GM23338 (cell line): ENCODE data around the gene CDAN1. TPM values are rescaled to one million over a fixed set of nuclear protein-coding genes. Genes with fewer than 3 reads are reported as not detected.

ENCODE experiments used
- ATAC-seq: fragments of 200-7000 bp; cut with Tn5 transposase; 3 replicates; pipeline ENCODE4 v1.9.1; 2020
- DNase-seq: peaks from one replicate; pipeline ENCODE4 v3.0.0-alpha.2; 2015; ENCODE audit warnings: low spot score
- H2AFZ ChIP-seq: fragments of 200-600 bp; sonication (generic); 2 replicates; pipeline ENCODE4 v1.8.0; 2016; ENCODE audit warnings: antibody characterized with exemption, mild to moderate bottlenecking, moderate library complexity
- H3F3A ChIP-seq: fragments of 200-600 bp; sonication (generic); replicated peaks from 2 replicates; pipeline ENCODE4 v1.8.0; 2017; ENCODE audit warnings: antibody characterized with exemption, mixed run types, low read depth
- H3K27ac ChIP-seq: fragments of 200-600 bp; sonication (generic); 2 replicates; pipeline ENCODE4 v1.6.1; 2016; ENCODE audit warnings: low read depth
- H3K27me3 ChIP-seq: fragments of 200-600 bp; sonication (generic); 2 replicates; pipeline ENCODE4 v1.8.0; 2016; ENCODE audit warnings: mild to moderate bottlenecking, mixed run types, moderate library complexity; ENCODE audit not compliant: insufficient read depth
- H3K36me3 ChIP-seq: fragments of 200-600 bp; sonication (generic); 2 replicates; pipeline ENCODE4 v1.8.0; 2016; ENCODE audit warnings: mild to moderate bottlenecking; ENCODE audit not compliant: insufficient read depth
- H3K4me1 ChIP-seq: fragments of 200-600 bp; sonication (generic); 2 replicates; pipeline ENCODE4 v1.8.0; 2016; ENCODE audit warnings: mild to moderate bottlenecking, moderate library complexity; ENCODE audit not compliant: insufficient read depth
- H3K4me2 ChIP-seq: fragments of 200-600 bp; sonication (generic); 2 replicates; pipeline ENCODE4 v1.7.1; 2017; ENCODE audit warnings: mixed run types
- H3K4me3 ChIP-seq: fragments of 200-600 bp; sonication (generic); 2 replicates; pipeline ENCODE4 v1.6.1; 2016; ENCODE audit warnings: mixed run types
- H3K79me2 ChIP-seq: fragments of 200-600 bp; sonication (generic); replicated peaks from 2 replicates; pipeline ENCODE4 v1.8.0; 2017; ENCODE audit warnings: mild to moderate bottlenecking; ENCODE audit not compliant: insufficient read depth
- H3K9me2 ChIP-seq: fragments of 200-600 bp; sonication (generic); 2 replicates; pipeline ENCODE4 v1.8.0; 2017; ENCODE audit not compliant: insufficient read depth
- H4K20me1 ChIP-seq: fragments of 200-600 bp; sonication (generic); replicated peaks from 2 replicates; pipeline ENCODE4 v1.8.0; 2017; ENCODE audit warnings: mild to moderate bottlenecking; ENCODE audit not compliant: insufficient read depth
- H3K27ac Mint-ChIP-seq: 2 replicates; pipeline ENCODE4 v1.8.0; 2020; ENCODE audit warnings: inconsistent platforms, mild to moderate bottlenecking, moderate library complexity, mixed read lengths
- H3K27me3 Mint-ChIP-seq: 3 replicates; pipeline ENCODE4 v1.8.0; 2022; ENCODE audit warnings: low read depth, mild to moderate bottlenecking, moderate library complexity, mixed read lengths, inconsistent platforms; ENCODE audit not compliant: insufficient read depth, poor library complexity
- H3K36me3 Mint-ChIP-seq: 3 replicates; pipeline ENCODE4 v1.8.0; 2021; ENCODE audit warnings: low read depth, mild to moderate bottlenecking, inconsistent platforms, moderate library complexity, mixed read lengths
- H3K4me1 Mint-ChIP-seq: 3 replicates; pipeline ENCODE4 v1.8.0; 2020; ENCODE audit warnings: mild to moderate bottlenecking, inconsistent platforms, mixed read lengths
- H3K4me3 Mint-ChIP-seq: 3 replicates; pipeline ENCODE4 v1.8.0; 2021; ENCODE audit warnings: moderate library complexity, mild to moderate bottlenecking, inconsistent platforms, mixed read lengths
- H3K9me3 Mint-ChIP-seq: 3 replicates; pipeline ENCODE4 v1.8.0; 2020; ENCODE audit warnings: moderate library complexity, mild to moderate bottlenecking, inconsistent platforms, mixed read lengths
- CREB1 ChIP-seq: fragments of 250-450 bp; sonication (Bioruptor Pico); IDR thresholded peaks from 2 replicates; pipeline ENCODE4 v1.5.0; 2020; ENCODE audit warnings: low read depth, mild to moderate bottlenecking, moderate library complexity
- CTCF ChIP-seq, 2 experiments: fragments of 200-600 bp in 1 of 2; sonication (generic) in 1 of 2; conservative IDR thresholded peaks; 2 replicates each; pipeline versions ENCODE4 v1.5.1 to v1.6.1; 2016 to 2017; ENCODE audit warnings: antibody characterized with exemption in 2 of 2, low read depth in 2 of 2, mild to moderate bottlenecking in 2 of 2, moderate library complexity in 1 of 2
- ETS1 ChIP-seq: IDR thresholded peaks from 2 replicates; pipeline ENCODE4 v1.6.1; 2016; ENCODE audit warnings: antibody characterized with exemption
- EZH2 ChIP-seq: fragments of 200-600 bp; sonication (generic); IDR thresholded peaks from one replicate; pipeline ENCODE4 v1.8.0; 2017; ENCODE audit warnings: antibody characterized with exemption, mild to moderate bottlenecking, low read depth; ENCODE audit not compliant: unreplicated experiment
- EZH2phosphoT487 ChIP-seq: fragments of 200-600 bp; sonication (generic); IDR thresholded peaks from one replicate; pipeline ENCODE4 v1.8.1; 2018; ENCODE audit warnings: antibody characterized with exemption; ENCODE audit not compliant: unreplicated experiment
- JUNB ChIP-seq: IDR thresholded peaks from one replicate; pipeline ENCODE4 v1.6.1; 2016; ENCODE audit warnings: antibody characterized with exemption; ENCODE audit not compliant: unreplicated experiment
- NANOG ChIP-seq: IDR thresholded peaks from 2 replicates; pipeline ENCODE4 v1.6.1; 2016; ENCODE audit warnings: antibody characterized with exemption, borderline replicate concordance
- POLR2AphosphoS5 ChIP-seq: IDR thresholded peaks from 2 replicates; pipeline ENCODE4 v1.6.1; 2016; ENCODE audit warnings: antibody characterized with exemption, low read depth
- REST ChIP-seq: IDR thresholded peaks from one replicate; pipeline ENCODE4 v1.6.1; 2018; ENCODE audit warnings: antibody characterized with exemption; ENCODE audit not compliant: unreplicated experiment
- STAT1 ChIP-seq: IDR thresholded peaks from one replicate; pipeline ENCODE4 v1.6.1; 2016; ENCODE audit warnings: antibody characterized with exemption; ENCODE audit not compliant: unreplicated experiment
- ZNF114 ChIP-seq: fragments of 250-450 bp; sonication (Bioruptor Pico); IDR thresholded peaks from 2 replicates; pipeline ENCODE4 v1.5.0; 2020; ENCODE audit warnings: mild to moderate bottlenecking, moderate library complexity
- ZNF331 ChIP-seq: fragments of 250-450 bp; sonication (Bioruptor Pico); IDR thresholded peaks from 2 replicates; pipeline ENCODE4 v1.5.0; 2020; ENCODE audit warnings: low read depth, mild to moderate bottlenecking, moderate library complexity
- ZNF462 ChIP-seq: fragments of 250-450 bp; sonication (Bioruptor Pico); IDR thresholded peaks from 2 replicates; pipeline ENCODE4 v1.5.0; 2020; ENCODE audit warnings: mild to moderate bottlenecking, moderate library complexity
- polyA plus RNA-seq: library from polyadenylated mRNA; unstranded; fragments of >200 nt; fragmentation: Nextera tagmentation; extraction: Ambion mirVana; gene quantifications from 2 replicates; pipeline ENCODE4 v1.2.1, GENCODE V29; 2016
- total RNA-seq: library from RNA; depleted of rRNA; stranded (reverse); fragments of >200 nt; shearing (Covaris generic); gene quantifications from 2 replicates; pipeline ENCODE4 v1.2.3, GENCODE V29; 2014

Gene CDAN1
- total and polyA plus RNA-seq, 2 experiments from 2014 or later = 6.0 to 14.7 TPM

- Mint-ChIP-seq H3K36me3 (peaks cover 22% of the 10 kb centered on the region), H3K27me3 (peaks cover 8% of the 10 kb centered on the region), H3K27ac (no peak overlapping the region), H3K4me3 (no peak overlapping the region), H3K9me3 (no peaks in the 10 kb centered on the region), H3K4me1 (no peaks in the 10 kb centered on the region)
- no peaks in the 10 kb centered on the region for H3K9me2 ChIP-seq
- no peaks in the 10 kb centered on the region for H3K4me1 ChIP-seq
- no peak for DNase-seq
- no peak for ATAC-seq
- H3K36me3 ChIP-seq = peaks cover 18% of the 10 kb centered on the region; the same call in 1 of the 2 replicates
- TF ChIP-seq ZNF462 (CRISPR knock-in tag) (no peak), REST (no peak), JUNB (no peak), CTCF (conservative IDR thresholded peaks at IDR 0.05; ENCODE audit: low read depth in 2 of 2) (no peak), STAT1 (no peak), CREB1 (no peak), EZH2phosphoT487 (no peak), ETS1 (no peak), ZNF331 (CRISPR knock-in tag) (no peak), NANOG (no peak), EZH2 (no peak), POLR2AphosphoS5 (no peak), ZNF114 (CRISPR knock-in tag) (no peak)
- no peaks in the 10 kb centered on the region for H3F3A ChIP-seq
- H3K27ac ChIP-seq = no peak overlapping the region
- no peak overlapping the region for H3K4me3 ChIP-seq
- no peaks in the 10 kb centered on the region for H4K20me1 ChIP-seq
- no peak overlapping the region for H2AFZ ChIP-seq
- H3K79me2 ChIP-seq = no peaks in the 10 kb centered on the region
- no peak overlapping the region for H3K4me2 ChIP-seq
- H3K27me3 ChIP-seq = no peaks in the 10 kb centered on the region
Measured at GRCh38 chr15:42720071-42720470, 16.9 kb downstream of the CDAN1 start.
